ENCODE results near the gene BLCAP.
"Not testable (repeated sequence)": the region's sequence is repeated elsewhere in the genome, so short reads cannot be mapped to it uniquely, and the experiment has no call there.

BLCAP gene

GRCh38 chr20:37479925-37480691, 47.6 kb downstream of the BLCAP start:
- no peak for DNase-seq

GRCh38 chr20:37479266-37479665, 48.4 kb downstream of the BLCAP start:
- DNase-seq, result no peak

- no peak for DNase-seq
Measured at GRCh38 chr20:37477041-37477440, 50.6 kb downstream of the BLCAP start.

- no peak for DNase-seq
Measured at GRCh38 chr20:37475252-37475651, 52.4 kb downstream of the BLCAP start.

GRCh38 chr20:37474386-37474785, 53.3 kb downstream of the BLCAP start:
- no peak for DNase-seq

- DNase-seq, result no peak
Measured at GRCh38 chr20:37473249-37474000, 54.3 kb downstream of the BLCAP start.

GRCh38 chr20:37472435-37472834, 55.2 kb downstream of the BLCAP start:
- DNase-seq, result not testable (repeated sequence)

- no peak for DNase-seq
Measured at GRCh38 chr20:37471741-37472235, 55.9 kb downstream of the BLCAP start.

GRCh38 chr20:37470190-37470589, 57.5 kb downstream of the BLCAP start:
- DNase-seq, result not testable (repeated sequence)

GRCh38 chr20:37469531-37469930, 58.1 kb downstream of the BLCAP start:
- no peak for DNase-seq

GRCh38 chr20:37468886-37469285, 58.8 kb downstream of the BLCAP start:
- no peak for DNase-seq

Data from NCI-H1105 treated with DMSO at 0.1 percent for 48 hours (cell line).